CD4-positive, alpha-beta memory T cell (primary cell): ENCODE data around the gene KRT38. TPM values are rescaled to one million over a fixed set of nuclear protein-coding genes. Genes with fewer than 3 reads are reported as not detected.
"Not testable (repeated sequence)": the region's sequence is repeated elsewhere in the genome, so short reads cannot be mapped to it uniquely, and the experiment has no call there.

Experiments
- CTCF ChIA-PET: fragments of 350-600 bp; sonication (Branson Sonifier 250); formaldehyde crosslinking; loops from one replicate; lab custom pipeline; 2021; ENCODE audit warnings: inconsistent platforms; ENCODE audit not compliant: partially characterized antibody; lab: Charles Lee
- POLR2A ChIA-PET: fragments of 350-600 bp; sonication (Branson Sonifier 250); formaldehyde crosslinking; loops from one replicate; lab custom pipeline; 2021; ENCODE audit not compliant: partially characterized antibody; lab: Charles Lee
- DNase-seq, 5 donors: peaks; one replicate each; pipeline versions ENCODE4 v3.0.0 to v3.0.0-alpha.2; 2020 to 2022; ENCODE audit warnings: mixed read lengths in 1 of 5
- H3K27ac ChIP-seq: one replicate; pipeline ENCODE4 v1.7.0; 2013; ENCODE audit warnings: low read depth, low read length
- H3K27me3 ChIP-seq: 2 replicates; pipeline ENCODE4 v1.7.0; 2013; ENCODE audit warnings: mild to moderate bottlenecking, low read length, moderate library complexity; ENCODE audit not compliant: insufficient read depth
- H3K36me3 ChIP-seq: 2 replicates; pipeline ENCODE4 v1.7.0; 2013; ENCODE audit warnings: mild to moderate bottlenecking, low read length, moderate library complexity; ENCODE audit not compliant: insufficient read depth
- H3K4me1 ChIP-seq: 2 replicates; pipeline ENCODE4 v1.7.0; 2013; ENCODE audit warnings: mild to moderate bottlenecking, low read length, moderate library complexity; ENCODE audit not compliant: insufficient read depth
- H3K4me3 ChIP-seq, 2 donors: one replicate each; pipeline ENCODE4 v1.7.0; 2013; ENCODE audit warnings: low read length in 2 of 2, mild to moderate bottlenecking in 1 of 2
- H3K9me3 ChIP-seq, 2 donors: one replicate each; pipeline ENCODE4 v1.7.0; 2013; ENCODE audit warnings: low read length in 2 of 2, control low read depth in 1 of 2; ENCODE audit not compliant: control insufficient read depth in 1 of 2
- H3K27ac Mint-ChIP-seq, 7 donors: one replicate each; pipeline ENCODE4 v1.8.0; 2020 to 2021; ENCODE audit warnings: mixed read lengths in 7 of 7, mild to moderate bottlenecking in 6 of 7, inconsistent platforms in 3 of 7, moderate library complexity in 3 of 7
- H3K27me3 Mint-ChIP-seq, 2 donors: one replicate each; pipeline ENCODE4 v1.8.0; 2020 to 2021; ENCODE audit warnings: mixed read lengths in 2 of 2
- H3K36me3 Mint-ChIP-seq, 2 donors: one replicate each; pipeline ENCODE4 v1.8.0; 2020 to 2021; ENCODE audit warnings: mixed read lengths in 2 of 2, inconsistent platforms in 1 of 2, mild to moderate bottlenecking in 1 of 2
- H3K4me1 Mint-ChIP-seq, 4 donors: one replicate each; pipeline ENCODE4 v1.8.0; 2020 to 2021; ENCODE audit warnings: mixed read lengths in 4 of 4, mild to moderate bottlenecking in 1 of 4
- H3K4me3 Mint-ChIP-seq, 8 donors: one replicate each; pipeline ENCODE4 v1.8.0; 2020 to 2021; ENCODE audit warnings: mixed read lengths in 8 of 8, mild to moderate bottlenecking in 7 of 8, moderate library complexity in 6 of 8, inconsistent platforms in 3 of 8
- H3K9me3 Mint-ChIP-seq, 8 donors: one replicate each; pipeline ENCODE4 v1.8.0; 2020 to 2021; ENCODE audit warnings: mixed read lengths in 8 of 8, mild to moderate bottlenecking in 5 of 8, inconsistent platforms in 3 of 8, moderate library complexity in 1 of 8
- intact Hi-C: fragments of 100-400 bp; cut with micrococcal nuclease; formaldehyde crosslinking; loops from one replicate; pipeline ENCODE4 v1.15.1; 2023
- polyA plus RNA-seq, 2 donors: library from polyadenylated mRNA; unstranded; fragments of 300-500 nt; fragmentation: Illumina TruSeq; gene quantifications; one replicate each; pipeline ENCODE4 v1.2.3, GENCODE V29; 2021
- total RNA-seq, 2 experiments: library from RNA; stranded (reverse); gene quantifications; one replicate each; pipeline ENCODE4 v1.2.3, GENCODE V29; 2021

Gene KRT38
- total and polyA plus RNA-seq, 4 experiments from 2014 or later: not detected

DNA sequence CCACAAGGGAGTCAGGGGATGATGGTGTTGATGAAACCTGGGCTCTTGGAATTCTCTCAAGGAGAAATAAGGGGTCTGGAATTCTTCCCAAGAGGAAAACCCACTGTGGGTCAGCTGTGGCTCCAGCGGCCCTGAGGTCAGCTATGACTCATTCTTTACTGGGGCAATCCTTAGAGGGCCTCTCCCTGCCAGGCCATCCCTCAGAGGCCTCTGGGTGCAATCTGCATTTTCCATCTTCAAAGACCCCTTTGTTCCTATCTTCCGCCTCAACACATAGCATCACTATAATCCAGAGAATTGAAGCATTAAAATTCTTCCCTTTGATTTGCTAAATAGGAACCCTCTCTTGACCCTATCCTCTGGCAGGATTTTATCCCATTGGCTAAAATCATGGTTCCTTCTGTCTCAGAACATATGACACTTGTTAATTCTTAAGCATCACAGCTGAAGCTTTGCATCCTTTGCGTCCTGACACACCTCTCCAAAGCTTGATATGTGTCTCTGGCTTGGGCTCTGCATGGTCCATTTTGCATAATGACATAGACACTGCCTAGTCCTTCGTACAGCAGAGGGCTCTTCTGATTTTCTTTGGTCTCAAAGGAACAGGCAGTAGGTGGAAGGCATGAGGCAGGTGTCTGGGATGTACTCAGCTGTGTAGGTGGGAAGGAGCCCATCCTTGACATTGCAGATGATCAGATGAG, 12.0 kb downstream of the KRT38 start:
- H3K4me3 Mint-ChIP-seq: no peak overlapping the region
- H3K9me3 ChIP-seq: no peaks in the 10 kb centered on the region
- peaks cover 0 to 3% (median 0%) of the 10 kb centered on the region in 4 donors for H3K4me1 Mint-ChIP-seq
- ChIA-PET POLR2A (no interaction called here), CTCF (no interaction called here)
- intact Hi-C loops: no loop called here
- no peaks in the 10 kb centered on the region for H3K36me3 Mint-ChIP-seq
- no peak overlapping the region for H3K27ac ChIP-seq
- H3K36me3 ChIP-seq: no peaks in the 10 kb centered on the region
- peaks cover 0 to 2% (median 0%) of the 10 kb centered on the region in 8 donors for H3K9me3 Mint-ChIP-seq
- no peaks in the 10 kb centered on the region for H3K27me3 ChIP-seq
- peaks cover 1 to 7% of the 10 kb centered on the region in 2 donors for H3K27me3 Mint-ChIP-seq
- H3K27ac Mint-ChIP-seq: no peak overlapping the region
- no peak overlapping the region for H3K4me3 ChIP-seq
- no peak for DNase-seq
- no peaks in the 10 kb centered on the region for H3K4me1 ChIP-seq

DNA sequence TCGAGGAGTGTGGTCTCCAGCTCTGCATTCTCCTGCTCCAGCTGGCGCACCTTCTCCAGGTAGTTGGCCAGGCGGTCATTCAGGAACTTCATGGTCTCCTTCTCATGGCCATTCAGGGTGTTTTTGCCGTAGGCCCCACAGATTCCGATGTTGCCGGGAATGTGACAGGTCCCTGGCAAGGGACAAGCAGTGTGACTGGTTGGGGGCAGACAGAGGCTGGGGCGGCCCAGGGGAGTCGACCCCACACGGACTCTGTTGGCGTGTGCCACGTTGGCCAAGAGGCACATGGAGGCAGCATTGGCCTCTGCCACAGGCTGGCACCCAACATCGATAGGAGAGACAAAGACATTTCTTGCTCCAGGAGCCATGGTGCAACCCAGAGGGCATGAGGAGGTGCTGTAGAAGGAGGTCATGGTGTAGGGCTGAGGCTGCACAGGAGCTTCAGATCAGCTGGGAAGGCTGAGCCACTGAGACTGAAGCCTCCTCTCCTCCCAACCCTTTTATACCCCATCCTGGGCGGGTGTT, 16.6 kb downstream of the KRT38 start, which contains the start of gene KRT37:
Gene KRT37 (minus strand): TSS at position 475 of the 525 bp plus-strand sequence. CDS start 62 bp downstream, at position 413.
- Histone ChIP-seq H3K27ac (no peak within 1 kb of the TSS), H3K4me3 (no peak within 1 kb of the TSS), H3K9me3 (no peaks in the 10 kb centered on the region), H3K36me3 (no peaks in the 10 kb centered on the region), H3K27me3 (no peaks in the 10 kb centered on the region), H3K4me1 (no peaks in the 10 kb centered on the region)
- H3K9me3 Mint-ChIP-seq: peaks cover 0 to 2% (median 0%) of the 10 kb centered on the region in 8 donors
- H3K36me3 Mint-ChIP-seq: no peaks in the 10 kb centered on the region
- POLR2A ChIA-PET: no interaction called here
- DNase-seq: no peak
- H3K4me1 Mint-ChIP-seq: peaks cover 5 to 16% (median 6%) of the 10 kb centered on the region in 4 donors
- CTCF ChIA-PET: no interaction called here
- H3K27ac Mint-ChIP-seq: no peak within 1 kb of the TSS
- intact Hi-C loops: no loop called here
- peaks cover 0 to 2% of the 10 kb centered on the region in 2 donors for H3K27me3 Mint-ChIP-seq
- H3K4me3 Mint-ChIP-seq: no peak within 1 kb of the TSS

DNA sequence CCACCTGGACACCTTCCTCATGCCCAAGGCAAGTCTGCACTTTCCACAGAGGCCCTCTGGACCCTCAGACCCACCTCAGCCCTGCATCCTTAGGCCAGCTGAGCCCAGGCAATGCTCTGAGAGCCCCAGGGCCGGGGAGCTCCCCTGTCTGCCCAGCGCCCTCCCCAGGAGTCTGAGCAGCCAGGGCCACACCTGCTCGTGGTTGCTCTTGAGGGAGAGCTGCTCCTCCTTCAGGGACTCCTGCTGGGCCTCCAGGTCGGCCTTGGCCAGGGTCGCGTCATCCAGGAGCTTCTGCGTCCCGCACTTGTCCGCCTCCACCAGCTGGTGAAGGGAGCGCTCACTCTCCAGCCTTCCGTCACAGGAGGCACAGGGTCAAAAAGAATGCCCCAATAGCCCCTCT, 18.2 kb downstream of the KRT38 start:
- H3K4me1 Mint-ChIP-seq: peaks cover 7 to 18% (median 8%) of the 10 kb centered on the region in 4 donors
- DNase-seq, H3K27me3 Mint-ChIP-seq, H3K4me1 ChIP-seq, H3K36me3 Mint-ChIP-seq, H3K4me3 Mint-ChIP-seq, POLR2A ChIA-PET, H3K27ac Mint-ChIP-seq, H3K9me3 Mint-ChIP-seq, H3K36me3 ChIP-seq, H3K4me3 ChIP-seq, H3K27me3 ChIP-seq, CTCF ChIA-PET, intact Hi-C loops, H3K27ac ChIP-seq, H3K9me3 ChIP-seq: not testable (repeated sequence)

DNA sequence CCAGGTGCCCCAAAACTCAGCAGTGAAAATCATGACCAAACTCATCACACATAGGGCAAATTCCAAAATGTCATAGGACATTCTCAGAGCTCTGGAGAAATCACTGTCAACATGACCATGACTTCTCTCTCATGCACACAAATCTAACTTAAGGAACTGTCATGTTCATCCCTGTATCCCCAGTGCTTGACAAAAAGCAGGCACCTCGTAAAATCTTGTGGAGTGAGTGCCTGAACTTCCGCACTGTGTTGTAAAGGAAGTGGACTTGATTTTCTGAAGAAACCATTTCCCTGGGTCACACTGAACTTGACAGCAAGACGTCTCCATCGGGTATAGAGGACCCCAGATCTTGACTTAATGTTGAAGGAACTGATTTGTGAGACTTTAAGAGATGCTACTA, 19.2 kb downstream of the KRT38 start:
- ChIA-PET CTCF (no interaction called here), POLR2A (no interaction called here)
- H3K4me3 ChIP-seq: no peak overlapping the region
- intact Hi-C loops: no loop called here
- H3K36me3 ChIP-seq: no peaks in the 10 kb centered on the region
- no peak overlapping the region for H3K27ac ChIP-seq
- Mint-ChIP-seq H3K4me3 (no peak overlapping the region), H3K9me3 (no peaks in the 10 kb centered on the region), H3K4me1 (peaks cover 7 to 24% (median 10%) of the 10 kb centered on the region in 4 donors), H3K27ac (peak overlapping the region in 2 of 7 donors; percentile 32 to 39), H3K36me3 (no peaks in the 10 kb centered on the region), H3K27me3 (no peaks in the 10 kb centered on the region)
- no peaks in the 10 kb centered on the region for H3K27me3 ChIP-seq
- no peak for DNase-seq
- peaks cover 6% of the 10 kb centered on the region for H3K4me1 ChIP-seq
- H3K9me3 ChIP-seq: no peaks in the 10 kb centered on the region

DNA sequence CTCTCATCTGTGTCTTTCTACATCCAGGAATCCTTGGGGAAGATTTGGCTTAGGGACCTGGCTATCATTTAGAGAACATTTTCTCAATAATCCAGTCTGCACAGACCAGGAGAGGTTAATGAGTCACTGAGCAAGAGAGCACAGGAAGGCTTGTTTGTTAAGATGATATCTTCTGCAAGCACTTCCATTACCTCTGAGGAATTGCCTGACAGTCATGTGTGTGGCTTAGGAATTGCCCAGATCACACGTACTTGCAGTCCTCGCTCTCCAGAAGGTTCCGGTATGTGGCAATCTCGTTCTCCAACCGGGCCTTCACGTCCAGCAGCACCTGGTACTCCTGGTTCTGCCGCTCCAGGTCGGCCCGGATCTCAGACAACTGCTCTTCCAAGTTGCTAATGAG, 19.7 kb downstream of the KRT38 start:
- Histone ChIP-seq H3K27me3 (no peaks in the 10 kb centered on the region), H3K9me3 (no peaks in the 10 kb centered on the region), H3K4me1 (peaks cover 6% of the 10 kb centered on the region), H3K36me3 (no peaks in the 10 kb centered on the region), H3K4me3 (no peak overlapping the region), H3K27ac (no peak overlapping the region)
- no peak overlapping the region for H3K4me3 Mint-ChIP-seq
- peak overlapping the region in 2 of 7 donors; percentile 32 to 39 for H3K27ac Mint-ChIP-seq
- no peaks in the 10 kb centered on the region for H3K27me3 Mint-ChIP-seq
- peaks cover 10 to 28% (median 12%) of the 10 kb centered on the region in 4 donors for H3K4me1 Mint-ChIP-seq
- no peak for DNase-seq
- intact Hi-C loops: no loop called here
- ChIA-PET CTCF (no interaction called here), POLR2A (no interaction called here)
- H3K9me3 Mint-ChIP-seq: no peaks in the 10 kb centered on the region
- no peaks in the 10 kb centered on the region for H3K36me3 Mint-ChIP-seq

DNA sequence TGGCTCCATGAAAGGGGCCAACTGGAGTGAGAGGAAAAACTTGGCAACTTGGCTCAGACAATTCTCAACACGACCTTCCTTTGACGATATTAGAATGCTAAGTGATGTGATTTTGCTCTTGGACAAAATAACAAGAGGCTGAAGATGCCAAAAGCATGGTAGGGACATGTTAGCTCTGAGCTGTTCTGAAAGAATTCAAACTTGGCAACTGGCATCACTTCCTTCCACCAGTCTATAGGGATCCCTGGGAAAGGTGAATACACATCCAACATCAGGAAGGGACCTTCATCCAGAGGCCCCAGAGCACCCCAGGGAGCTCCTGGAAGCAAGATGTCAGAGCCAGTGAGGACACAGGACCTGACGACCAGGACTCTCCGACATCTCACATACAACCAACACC, 20.6 kb downstream of the KRT38 start:
- peaks cover 10 to 26% (median 13%) of the 10 kb centered on the region in 4 donors for H3K4me1 Mint-ChIP-seq
- ChIA-PET POLR2A (no interaction called here), CTCF (no interaction called here)
- no peak overlapping the region for H3K27ac Mint-ChIP-seq
- Histone ChIP-seq H3K4me3 (no peak overlapping the region), H3K4me1 (peaks cover 6% of the 10 kb centered on the region), H3K36me3 (no peaks in the 10 kb centered on the region), H3K27ac (no peak overlapping the region), H3K27me3 (no peaks in the 10 kb centered on the region), H3K9me3 (no peaks in the 10 kb centered on the region)
- no peak for DNase-seq
- no peaks in the 10 kb centered on the region for H3K9me3 Mint-ChIP-seq
- H3K4me3 Mint-ChIP-seq: no peak overlapping the region
- intact Hi-C loops: no loop called here
- no peaks in the 10 kb centered on the region for H3K36me3 Mint-ChIP-seq
- no peaks in the 10 kb centered on the region for H3K27me3 Mint-ChIP-seq

DNA sequence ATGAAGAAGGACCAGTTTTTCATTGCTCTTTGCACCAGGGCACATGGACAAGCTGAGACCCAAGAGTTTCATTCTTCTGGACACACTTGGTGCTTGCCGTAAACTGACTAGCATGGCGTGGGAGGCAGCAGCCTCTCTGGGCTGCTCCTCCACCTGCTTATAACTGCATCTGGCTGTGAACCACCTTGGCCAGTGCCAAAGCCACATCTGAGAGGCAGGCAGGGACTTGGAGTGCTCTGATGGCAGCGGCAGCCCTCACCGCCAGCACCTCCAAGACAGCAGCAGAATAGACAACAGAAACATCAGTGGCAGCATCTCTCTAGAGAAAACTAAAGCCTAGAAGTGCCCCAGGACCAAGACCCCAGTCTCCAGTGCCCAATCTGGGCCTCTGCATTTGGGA, 21.1 kb downstream of the KRT38 start:
- no peaks in the 10 kb centered on the region for H3K36me3 ChIP-seq

More for the DNA sequence above, 21.1 kb downstream of the KRT38 start:
- peak overlapping the region in 1 of 8 donors; percentile 9 for H3K4me3 Mint-ChIP-seq
- H3K36me3 Mint-ChIP-seq: no peaks in the 10 kb centered on the region
- H3K4me1 ChIP-seq: peaks cover 6% of the 10 kb centered on the region
- no peaks in the 10 kb centered on the region for H3K27me3 ChIP-seq
- H3K27me3 Mint-ChIP-seq: no peaks in the 10 kb centered on the region
- no peaks in the 10 kb centered on the region for H3K9me3 ChIP-seq
- peaks cover 10 to 24% (median 13%) of the 10 kb centered on the region in 4 donors for H3K4me1 Mint-ChIP-seq
- H3K27ac ChIP-seq: no peak overlapping the region
- H3K4me3 ChIP-seq: no peak overlapping the region
- intact Hi-C loops: no loop called here
- DNase-seq: peak in 2 of 5 donors; percentile 5 to 16
- H3K27ac Mint-ChIP-seq: peak overlapping the region in 1 of 7 donors; percentile 75
- ChIA-PET POLR2A (no interaction called here), CTCF (no interaction called here)
- H3K9me3 Mint-ChIP-seq: no peaks in the 10 kb centered on the region
